ENCODE measurements around the gene AP5Z1. TPM values are rescaled to one million over a fixed set of nuclear protein-coding genes. Genes with fewer than 3 reads are reported as not detected.

AP5Z1 gene
- total RNA-seq, 4 donors from 2014 or later, result 12.9 to 40.2 (median 14.6) TPM

DNA sequence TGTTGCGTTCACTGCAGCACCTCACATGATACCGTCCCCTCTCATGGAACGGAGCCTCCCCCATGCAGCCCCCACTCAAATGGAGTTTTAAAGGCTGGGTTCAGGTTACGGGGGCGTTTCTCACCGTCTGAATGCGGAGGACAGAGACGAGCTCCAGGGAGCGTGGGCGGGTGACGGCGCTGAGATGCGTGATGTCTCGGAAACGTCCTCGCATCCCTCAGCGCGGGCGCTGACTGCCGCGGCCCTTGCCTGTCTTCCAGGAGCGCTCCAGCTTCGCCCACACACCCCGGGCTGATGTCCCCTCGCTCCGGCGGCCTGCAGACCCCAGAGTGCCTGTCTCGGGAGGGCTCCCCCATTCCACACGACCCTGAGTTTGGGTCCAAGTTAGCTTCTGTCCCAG lies 16.6 kb upstream of the AP5Z1 start:
- TF ChIP-seq, protein P1, sequence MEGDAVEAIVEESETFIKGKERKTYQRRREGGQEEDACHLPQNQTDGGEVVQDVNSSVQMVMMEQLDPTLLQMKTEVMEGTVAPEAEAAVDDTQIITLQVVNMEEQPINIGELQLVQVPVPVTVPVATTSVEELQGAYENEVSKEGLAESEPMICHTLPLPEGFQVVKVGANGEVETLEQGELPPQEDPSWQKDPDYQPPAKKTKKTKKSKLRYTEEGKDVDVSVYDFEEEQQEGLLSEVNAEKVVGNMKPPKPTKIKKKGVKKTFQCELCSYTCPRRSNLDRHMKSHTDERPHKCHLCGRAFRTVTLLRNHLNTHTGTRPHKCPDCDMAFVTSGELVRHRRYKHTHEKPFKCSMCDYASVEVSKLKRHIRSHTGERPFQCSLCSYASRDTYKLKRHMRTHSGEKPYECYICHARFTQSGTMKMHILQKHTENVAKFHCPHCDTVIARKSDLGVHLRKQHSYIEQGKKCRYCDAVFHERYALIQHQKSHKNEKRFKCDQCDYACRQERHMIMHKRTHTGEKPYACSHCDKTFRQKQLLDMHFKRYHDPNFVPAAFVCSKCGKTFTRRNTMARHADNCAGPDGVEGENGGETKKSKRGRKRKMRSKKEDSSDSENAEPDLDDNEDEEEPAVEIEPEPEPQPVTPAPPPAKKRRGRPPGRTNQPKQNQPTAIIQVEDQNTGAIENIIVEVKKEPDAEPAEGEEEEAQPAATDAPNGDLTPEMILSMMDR (IDR thresholded peaks at IDR 0.05), result no peak
- no peak for TF ChIP-seq POLR2A (IDR thresholded peaks at IDR 0.05)
- no peaks in the 10 kb centered on the region for H3K9me3 ChIP-seq
- no peak for DNase-seq
- H3K27me3 ChIP-seq, result no peaks in the 10 kb centered on the region
- H3K4me3 ChIP-seq, result no peak overlapping the region
- no peaks in the 10 kb centered on the region for H3K36me3 ChIP-seq
- no peak overlapping the region for H3K27ac ChIP-seq
- intact Hi-C loops (cut with DNase I; ENCODE audit: low total_unique reads), result no loop called here
- H3K4me1 ChIP-seq, result no peaks in the 10 kb centered on the region

DNA sequence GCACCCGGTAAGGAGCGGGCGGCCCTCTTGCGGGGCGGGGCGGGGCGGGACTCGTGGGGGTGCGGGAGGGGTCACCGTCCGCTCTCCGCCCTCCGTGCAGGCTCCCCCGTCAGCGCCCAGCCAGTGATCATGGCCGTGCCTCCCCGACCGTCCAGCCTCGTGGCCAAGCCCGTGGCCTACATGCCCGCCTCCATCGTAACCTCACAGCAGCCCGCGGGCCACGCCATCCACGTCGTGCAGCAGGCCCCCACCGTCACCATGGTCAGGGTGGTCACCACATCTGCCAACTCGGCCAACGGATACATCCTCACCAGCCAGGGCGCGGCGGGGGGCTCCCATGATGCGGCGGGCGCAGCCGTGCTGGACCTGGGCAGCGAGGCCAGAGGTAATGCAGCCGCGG lies 16.2 kb upstream of the AP5Z1 start:
- H3K4me1 ChIP-seq, result no peaks in the 10 kb centered on the region
- H3K27me3 ChIP-seq, result no peaks in the 10 kb centered on the region
- no peak overlapping the region for H3K4me3 ChIP-seq
- DNase-seq, result no peak
- H3K9me3 ChIP-seq, result no peaks in the 10 kb centered on the region
- H3K36me3 ChIP-seq, result no peaks in the 10 kb centered on the region
- intact Hi-C loops (cut with DNase I; ENCODE audit: low total_unique reads), result no loop called here
- H3K27ac ChIP-seq, result no peak overlapping the region
- TF ChIP-seq POLR2A (IDR thresholded peaks at IDR 0.05), result no peak
- TF ChIP-seq, protein P1 (IDR thresholded peaks at IDR 0.05), result no peak

DNA sequence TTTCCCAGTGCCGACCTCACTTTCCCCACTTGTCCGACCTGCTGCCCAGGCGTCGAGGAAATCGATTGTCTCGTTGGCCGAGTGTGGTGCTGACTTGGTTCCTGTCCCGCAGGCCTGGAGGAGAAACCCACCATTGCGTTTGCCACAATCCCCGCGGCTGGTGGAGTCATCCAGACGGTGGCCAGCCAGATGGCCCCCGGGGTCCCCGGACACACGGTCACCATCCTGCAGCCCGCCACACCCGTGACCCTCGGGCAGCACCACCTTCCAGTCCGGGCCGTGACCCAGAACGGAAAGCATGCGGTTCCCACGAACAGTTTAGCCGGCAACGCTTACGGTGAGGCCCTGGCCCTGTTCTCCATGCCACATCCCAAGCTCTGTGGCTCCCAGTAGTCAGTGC lies 14.5 kb upstream of the AP5Z1 start:
- no peak overlapping the region for H3K4me3 ChIP-seq
- H3K27ac ChIP-seq, result no peak overlapping the region
- TF ChIP-seq, protein P1 (IDR thresholded peaks at IDR 0.05), result no peak
- no peak for TF ChIP-seq POLR2A (IDR thresholded peaks at IDR 0.05)
- DNase-seq, result no peak
- no peaks in the 10 kb centered on the region for H3K9me3 ChIP-seq
- H3K36me3 ChIP-seq, result no peaks in the 10 kb centered on the region
- intact Hi-C loops (cut with DNase I; ENCODE audit: low total_unique reads), result no loop called here
- peaks cover 0 to 14% of the 10 kb centered on the region in 2 donors for H3K4me1 ChIP-seq
- H3K27me3 ChIP-seq, result no peaks in the 10 kb centered on the region

DNA sequence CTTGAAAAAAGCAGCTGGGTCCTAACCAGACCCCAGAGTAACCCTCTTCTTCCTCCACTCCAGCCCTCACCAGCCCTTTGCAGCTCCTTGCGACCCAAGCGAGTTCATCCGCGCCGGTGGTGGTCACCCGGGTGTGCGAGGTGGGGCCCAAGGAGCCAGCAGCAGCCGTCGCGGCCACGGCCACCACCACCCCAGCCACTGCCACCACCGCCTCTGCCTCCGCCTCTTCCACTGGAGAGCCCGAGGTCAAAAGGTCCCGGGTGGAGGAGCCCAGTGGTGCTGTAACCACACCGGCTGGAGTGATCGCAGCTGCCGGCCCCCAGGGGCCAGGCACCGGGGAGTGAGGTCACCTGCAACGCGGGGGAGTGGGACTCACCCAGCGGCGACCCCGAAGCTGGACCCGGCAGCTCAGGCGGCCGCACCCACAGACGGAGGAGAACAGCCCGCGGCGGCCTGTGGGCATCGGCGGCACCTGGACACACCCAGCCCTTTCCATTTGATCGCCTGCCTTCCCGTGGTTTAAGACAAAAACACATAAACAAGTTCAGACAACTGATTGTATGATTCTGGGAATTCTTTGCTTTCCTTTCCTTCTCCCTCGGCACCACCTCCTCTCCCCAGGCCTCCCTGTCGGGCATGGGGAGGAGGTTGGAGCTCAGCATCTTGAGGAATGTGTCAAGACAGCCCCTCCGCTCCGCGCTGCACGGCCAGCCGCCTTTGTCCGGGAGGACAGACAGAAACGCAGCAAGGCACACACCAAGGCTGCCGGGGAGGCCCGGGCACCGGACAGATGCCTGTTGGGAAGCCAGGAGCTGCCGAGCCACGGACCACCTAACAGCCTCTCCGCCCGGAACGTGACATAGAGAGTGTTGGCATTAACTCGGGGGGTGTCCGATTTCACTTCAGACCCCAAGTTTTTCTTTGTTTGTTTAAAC lies 13.0 kb upstream of the AP5Z1 start:
- H3K4me3 ChIP-seq, result no peak overlapping the region
- no peak overlapping the region for H3K27ac ChIP-seq
- no peaks in the 10 kb centered on the region for H3K27me3 ChIP-seq
- intact Hi-C loops (cut with DNase I; ENCODE audit: low total_unique reads), result no loop called here
- no peaks in the 10 kb centered on the region for H3K9me3 ChIP-seq
- TF ChIP-seq, protein P1 (IDR thresholded peaks at IDR 0.05), result no peak
- no peak for TF ChIP-seq POLR2A (IDR thresholded peaks at IDR 0.05)
- peaks cover 0 to 14% of the 10 kb centered on the region in 2 donors for H3K4me1 ChIP-seq
- no peak for DNase-seq
- H3K36me3 ChIP-seq, result no peaks in the 10 kb centered on the region

DNA sequence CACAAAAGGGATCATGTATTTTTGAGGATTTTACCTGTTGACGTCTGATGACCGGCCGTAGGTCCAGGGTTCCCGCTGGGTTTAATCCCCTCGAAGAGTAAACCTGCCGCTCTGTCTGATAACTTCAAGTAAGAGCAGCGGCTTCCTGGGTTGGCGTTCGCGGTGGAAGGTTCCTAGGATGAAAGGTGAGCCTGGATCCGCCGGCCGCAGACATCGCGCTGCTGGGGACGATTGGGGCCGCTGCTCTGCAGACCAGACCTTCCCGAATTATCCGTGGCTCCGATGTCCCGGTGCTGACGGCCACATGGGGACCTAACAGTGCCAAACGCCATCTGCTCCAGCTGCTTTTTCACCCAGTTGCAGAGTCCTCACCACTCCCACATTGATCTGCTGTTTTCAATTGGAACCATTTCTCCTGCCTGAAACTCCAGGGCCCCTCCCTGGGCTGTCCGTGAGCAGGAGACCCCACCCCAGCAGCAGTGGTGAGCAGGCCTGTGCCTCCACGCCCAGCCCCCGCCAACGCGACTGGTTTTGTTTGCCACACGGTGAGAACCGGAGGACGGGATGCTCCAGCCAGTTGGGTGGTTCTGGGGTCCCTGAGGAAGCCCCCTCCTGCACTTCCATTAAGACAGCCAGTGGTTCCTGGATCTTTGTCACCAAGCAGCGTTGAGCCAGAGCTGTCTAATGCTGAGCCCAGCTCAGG lies 12.2 kb upstream of the AP5Z1 start:
- H3K36me3 ChIP-seq, result no peaks in the 10 kb centered on the region
- H3K4me3 ChIP-seq, result no peak overlapping the region
- intact Hi-C loops (cut with DNase I; ENCODE audit: low total_unique reads), result no loop called here

More for the DNA sequence above, 12.2 kb upstream of the AP5Z1 start:
- H3K27ac ChIP-seq, result no peak overlapping the region
- TF ChIP-seq POLR2A (IDR thresholded peaks at IDR 0.05), result no peak
- TF ChIP-seq, protein P1 (IDR thresholded peaks at IDR 0.05), result no peak
- DNase-seq, result no peak
- no peaks in the 10 kb centered on the region for H3K9me3 ChIP-seq
- peaks cover 0 to 14% of the 10 kb centered on the region in 2 donors for H3K4me1 ChIP-seq
- H3K27me3 ChIP-seq, result no peaks in the 10 kb centered on the region

Data from uterus (tissue), 4 donors.